ENCODE measurements around the gene KANK4. TPM values are rescaled to one million over a fixed set of nuclear protein-coding genes. Genes with fewer than 3 reads are reported as not detected.

The KANK4 gene
- total RNA-seq, 2 donors from 2014 or later, result 0.19 to 0.37 TPM

Other genes starting within 250 kb of the KANK4 start
- under 1 TPM; 0.09 to 0.48 TPM for gene L1TD1, start 124.6 kb downstream of the KANK4 start, total RNA-seq
- 10 to 100 TPM; 20.2 to 29.8 TPM for gene USP1, start 117.6 kb upstream of the KANK4 start, total RNA-seq

Measured in posterior vena cava (tissue), 2 donors.